Kidney (tissue), 14 donors: ENCODE data around the gene CCBE1. TPM values are rescaled to one million over a fixed set of nuclear protein-coding genes. Genes with fewer than 3 reads are reported as not detected.

ENCODE experiments used
- DNase-seq, 5 donors: peaks; one replicate each; pipeline ENCODE4 v3.0.0-alpha.2; 2013 to 2020
- FAIRE-seq: peaks from 2 replicates; lab custom pipeline; 2012; peaks lifted over from hg19 to GRCh38; lab: Jason Lieb, UNC
- H3K27ac ChIP-seq, 2 donors: one replicate each; pipeline ENCODE4 v1.7.0; 2013; ENCODE audit warnings: low read depth in 2 of 2, low read length in 2 of 2, inconsistent platforms in 1 of 2
- H3K27me3 ChIP-seq: one replicate; pipeline ENCODE4 v1.7.1; 2013; ENCODE audit warnings: low read length, inconsistent platforms; ENCODE audit not compliant: control insufficient read depth, insufficient read depth
- H3K36me3 ChIP-seq, 3 donors: one replicate each; pipeline versions ENCODE4 v1.7.0 to v1.7.1; 2013; ENCODE audit warnings: low read length in 3 of 3, control low read depth in 1 of 3, inconsistent platforms in 1 of 3; ENCODE audit not compliant: insufficient read depth in 3 of 3, control insufficient read depth in 2 of 3
- H3K4me1 ChIP-seq, 3 donors: one replicate each; pipeline versions ENCODE4 v1.7.0 to v1.7.1; 2013; ENCODE audit warnings: low read length in 3 of 3, inconsistent platforms in 1 of 3, low read depth in 1 of 3; ENCODE audit not compliant: control insufficient read depth in 2 of 3, insufficient read depth in 2 of 3
- H3K4me3 ChIP-seq, 3 donors: one replicate each; pipeline versions ENCODE4 v1.7.0 to v1.8.1; 2013; ENCODE audit warnings: low read length in 3 of 3, control low read depth in 1 of 3, inconsistent platforms in 1 of 3
- H3K9ac ChIP-seq, 3 donors: one replicate each; pipeline versions ENCODE4 v1.7.0 to v1.7.1; 2013; ENCODE audit warnings: low read length in 3 of 3, control low read depth in 1 of 3, inconsistent platforms in 1 of 3
- H3K9me3 ChIP-seq, 3 donors: one replicate each; pipeline versions ENCODE4 v1.7.0 to v1.7.1; 2013; ENCODE audit warnings: low read length in 3 of 3, control low read depth in 1 of 3, inconsistent platforms in 1 of 3; ENCODE audit not compliant: control insufficient read depth in 2 of 3, insufficient read depth in 1 of 3
- CTCF ChIP-seq: IDR thresholded peaks from 3 replicates; pipeline ENCODE4 v1.5.1; 2012; ENCODE audit warnings: mild to moderate bottlenecking, moderate library complexity, borderline replicate concordance; ENCODE audit not compliant: insufficient read depth; ENCODE audit errors: extremely low read depth
- intact Hi-C: fragments of 100-400 bp; cut with DNase I; formaldehyde crosslinking; loops from one replicate; pipeline ENCODE4 v1.11.1; 2022
- polyA plus RNA-seq: library from polyadenylated mRNA; stranded (reverse); fragments of 350-450 nt; fragmentation: Illumina TruSeq; extraction: RNeasy Lipid Tissue Mini Kit (QIAGEN cat#74804); gene quantifications from one replicate; pipeline ENCODE4 v1.2.3, GENCODE V29; 2014; ENCODE audit warnings: low read depth, low replicate concordance; ENCODE audit not compliant: insufficient read depth
- total RNA-seq: library from RNA; stranded (reverse); fragmentation: NEBNext Ultra II Directional; extraction: Animal tissue kit (Norgen Biotek cat#: 25700); gene quantifications from one replicate; pipeline ENCODE4 v1.2.1, GENCODE V29; 2021
- donor health status: control.
- donor health status: control.
- donor health status: control.
- donor health status: control.
- donor health status: control.
- donor health status: DM: yes; HTN: yes; CAD: no.
- donor health status: Normal renal cell carcinoma (clear cell type).

CCBE1 gene
- total and polyA plus RNA-seq, 2 donors from 2014 or later, result 1.8 to 2.2 TPM

- H3K36me3 ChIP-seq, result no peaks in the 10 kb centered on the region
- TF ChIP-seq CTCF, result no peak
- no peak overlapping the region for H3K9ac ChIP-seq
- no peaks in the 10 kb centered on the region for H3K27me3 ChIP-seq
- intact Hi-C loops, result no loop called here
- DNase-seq, result no peak
- peaks cover 0 to 5% (median 2%) of the 10 kb centered on the region in 3 donors for H3K4me1 ChIP-seq
- H3K27ac ChIP-seq, result no peak overlapping the region
- no peaks in the 10 kb centered on the region for H3K9me3 ChIP-seq
- FAIRE-seq, result no peak
- H3K4me3 ChIP-seq, result no peak overlapping the region
Observed at GRCh38 chr18:59699061-59699460, 1.8 kb upstream of the CCBE1 start.

GRCh38 chr18:59696311-59697235 is 650 bp downstream of the CCBE1 start:
- Histone ChIP-seq H3K36me3 (no peaks in the 10 kb centered on the region), H3K4me1 (peaks cover 0 to 5% (median 2%) of the 10 kb centered on the region in 3 donors), H3K9me3 (no peaks in the 10 kb centered on the region), H3K9ac (peak overlapping the region; percentile 9 to 68 (median 34)), H3K27ac (peak overlapping the region; percentile 32 to 47), H3K4me3 (peak overlapping the region; percentile 56 to 67 (median 59)), H3K27me3 (no peaks in the 10 kb centered on the region)
- DNase-seq (peak in 4 of 5 donors; percentile 52 to 62 (median 58)), FAIRE-seq (no peak)
- TF ChIP-seq CTCF, result no peak
- intact Hi-C loops, result no loop called here

- no peaks in the 10 kb centered on the region for H3K27me3 ChIP-seq
- TF ChIP-seq CTCF, result no peak
- FAIRE-seq, result no peak
- DNase-seq, result no peak
- intact Hi-C loops, result no loop called here
- peak overlapping the region in 2 of 3 donors; percentile 59 to 67 for H3K4me3 ChIP-seq
- H3K9ac ChIP-seq, result peak overlapping the region in 1 of 3 donors; percentile 3
- no peaks in the 10 kb centered on the region for H3K9me3 ChIP-seq
- H3K36me3 ChIP-seq, result no peaks in the 10 kb centered on the region
- H3K27ac ChIP-seq, result no peak overlapping the region
- peaks cover 0 to 5% (median 5%) of the 10 kb centered on the region in 3 donors for H3K4me1 ChIP-seq
Observed at GRCh38 chr18:59695551-59695950, 1.7 kb downstream of the CCBE1 start.
